HG03135 (cell line): Measurements from ENCODE around the gene ATP9B.
"Not testable (repeated sequence)": the region's sequence is repeated elsewhere in the genome, so short reads cannot be mapped to it uniquely, and the experiment has no call there.

Source experiments
- ATAC-seq: cut with Tn5 transposase; IDR thresholded peaks from one replicate; pipeline ENCODE4 v1.9.1; 2021; ENCODE audit warnings: mild to moderate bottlenecking, moderate library complexity; ENCODE audit not compliant: unreplicated experiment

Gene ATP9B

GRCh38 chr18:79322441-79322840, 253.2 kb downstream of the ATP9B start:
- no peak for ATAC-seq

GRCh38 chr18:79323471-79323870, 254.3 kb downstream of the ATP9B start:
- no peak for ATAC-seq

GRCh38 chr18:79326413-79327198, 257.4 kb downstream of the ATP9B start:
- ATAC-seq: no peak

- no peak for ATAC-seq
Measured at GRCh38 chr18:79327199-79327721, 258.1 kb downstream of the ATP9B start.

GRCh38 chr18:79327915-79328314, 258.7 kb downstream of the ATP9B start:
- not testable (repeated sequence) for ATAC-seq

GRCh38 chr18:79328887-79329286, 259.7 kb downstream of the ATP9B start:
- no peak for ATAC-seq

- ATAC-seq: no peak
Measured at GRCh38 chr18:79329786-79330185, 260.6 kb downstream of the ATP9B start.

GRCh38 chr18:79332646-79333045, 263.5 kb downstream of the ATP9B start:
- no peak for ATAC-seq

- no peak for ATAC-seq
Measured at GRCh38 chr18:79333046-79333445, 263.9 kb downstream of the ATP9B start.

- ATAC-seq: no peak
Measured at GRCh38 chr18:79334496-79335233, 265.5 kb downstream of the ATP9B start.

- no peak for ATAC-seq
Measured at GRCh38 chr18:79335833-79336360, 266.7 kb downstream of the ATP9B start.

- no peak for ATAC-seq
Measured at GRCh38 chr18:79336556-79337142, 267.5 kb downstream of the ATP9B start.

- ATAC-seq: no peak
Measured at GRCh38 chr18:79337184-79337583, 268.0 kb downstream of the ATP9B start.

- ATAC-seq: no peak
Measured at GRCh38 chr18:79337620-79338019, 268.4 kb downstream of the ATP9B start.

GRCh38 chr18:79339094-79339908, 270.1 kb downstream of the ATP9B start:
- ATAC-seq: no peak

- no peak for ATAC-seq
Measured at GRCh38 chr18:79343567-79344207, 274.5 kb downstream of the ATP9B start.

GRCh38 chr18:79344208-79344581, 275.0 kb downstream of the ATP9B start:
- no peak for ATAC-seq

- ATAC-seq: no peak
Measured at GRCh38 chr18:79345366-79345765, 276.2 kb downstream of the ATP9B start.

- ATAC-seq: no peak
Measured at GRCh38 chr18:79345981-79346380, 276.8 kb downstream of the ATP9B start.

GRCh38 chr18:79348066-79348465, 278.9 kb downstream of the ATP9B start:
- ATAC-seq: no peak
